ENCODE measurements around the gene TMEM196. TPM values are rescaled to one million over a fixed set of nuclear protein-coding genes. Genes with fewer than 3 reads are reported as not detected.
A peak's percentile ranks its signal among the peaks of the same experiment; 100 is the strongest.

The TMEM196 gene
- total and polyA plus RNA-seq, 2 donors (not counting 3 experiments of a cell fraction or from before 2014, with no cell fraction given) = not detected

- TF ChIP-seq CTCF (IDR thresholded peaks at IDR 0.05; ENCODE audit: extremely low read depth in 1 of 2, insufficient read depth in 1 of 2, low read depth in 1 of 2, low read length in 2 of 2) (peak; percentile 25 to 46), MAX (IDR thresholded peaks at IDR 0.05; ENCODE audit: insufficient read depth, insufficient read length) (no peak), POLR2AphosphoS5 (IDR thresholded peaks at IDR 0.05; ENCODE audit: insufficient read depth, low read depth, low read length) (no peak)
- Histone ChIP-seq H3K9me3 (replicated peaks; ENCODE audit: control insufficient read depth, insufficient read depth, low read length) (no peaks in the 10 kb centered on the region), H3K36me3 (ENCODE audit: control insufficient read depth in 2 of 2, extremely low read depth in 1 of 2, insufficient read depth in 2 of 2, low read length in 2 of 2) (no peaks in the 10 kb centered on the region), H3K27me3 (ENCODE audit: control insufficient read depth in 2 of 2, insufficient read depth in 2 of 2, low read length in 2 of 2) (peaks cover 1 to 12% of the 10 kb centered on the region in 2 experiments), H3K4me2 (ENCODE audit: insufficient read depth, low read length) (no peak overlapping the region), H3K79me2 (ENCODE audit: control insufficient read depth, insufficient read depth, low read length) (no peaks in the 10 kb centered on the region), H3K4me1 (ENCODE audit: control insufficient read depth, extremely low read depth, insufficient read depth, low read length) (no peaks in the 10 kb centered on the region), H3K9ac (replicated peaks; ENCODE audit: extremely low read depth, insufficient read depth, low read length) (no peak overlapping the region), H3K4me3 (replicated peaks in 1 of 3; ENCODE audit: insufficient read depth in 1 of 3, low read depth in 1 of 3, low read length in 3 of 3) (no peak overlapping the region), H3K27ac (ENCODE audit: insufficient read depth, low read depth, low read length) (no peak overlapping the region), H3K9me1 (replicated peaks; ENCODE audit: control insufficient read depth, extremely low read depth, insufficient read depth, low read length) (no peaks in the 10 kb centered on the region), H2AFZ (ENCODE audit: low read depth, low read length) (no peak overlapping the region), H4K20me1 (replicated peaks; ENCODE audit: control insufficient read depth, extremely low read depth, insufficient read depth, low read length) (no peaks in the 10 kb centered on the region)
- no TSS peak for BruUV-seq (replicated peaks)
- CTCF ChIA-PET = interaction anchor here (0.6 to 4.8 kb wide), 109 partner anchors 9 to 1760 kb away, joined by 3 to 302 read pairs (median 4); partner anchors contain the start of genes ITGB8 and POLR1F
- POLR2A ChIA-PET = no interaction called here
- dilution Hi-C loops (cut with MboI; ENCODE audit: extremely low pct_ligation_motif_present, low sequenced_read_pairs) = no loop called here
- FAIRE-seq (no peak), DNase-seq (ENCODE audit: low read depth, low spot score) (peak; percentile 43)
- intact Hi-C loops (cut with micrococcal nuclease) = loop anchor here (1.0 to 2.0 kb wide), 5 partner anchors 424 to 900 kb away; no protein-coding TSS in a partner anchor
Measured at GRCh38 chr7:19747740-19748339, 25.6 kb downstream of the TMEM196 start.

GRCh38 chr7:19744075-19744474 lies 29.3 kb downstream of the TMEM196 start:
- POLR2A ChIA-PET = no interaction called here
- no peak for TF ChIP-seq POLR2A (IDR thresholded peaks at IDR 0.05; ENCODE audit: low read depth, low read length)
- TF ChIP-seq CTCF (IDR thresholded peaks at IDR 0.05; ENCODE audit: extremely low read depth in 1 of 2, insufficient read depth in 1 of 2, low read depth in 1 of 2, low read length in 2 of 2) = no peak
- TF ChIP-seq POLR2AphosphoS5 (IDR thresholded peaks at IDR 0.05; ENCODE audit: insufficient read depth, low read depth, low read length) = no peak
- no peak for TF ChIP-seq GATA2 (IDR thresholded peaks at IDR 0.05; ENCODE audit: insufficient read depth, insufficient read length, low read depth, low read length)
- TF ChIP-seq FOS (IDR thresholded peaks at IDR 0.05; ENCODE audit: borderline replicate concordance, insufficient read depth, low read length) = no peak
- no peak for TF ChIP-seq MAX (IDR thresholded peaks at IDR 0.05; ENCODE audit: insufficient read depth, insufficient read length)
- TF ChIP-seq MYC (IDR thresholded peaks at IDR 0.05; ENCODE audit: low read depth, low read length) = no peak
- no peak for TF ChIP-seq JUN (IDR thresholded peaks at IDR 0.05; ENCODE audit: borderline replicate concordance, insufficient read depth, insufficient read length, low read depth)
- TF ChIP-seq EZH2 (IDR thresholded peaks at IDR 0.05; ENCODE audit: borderline replicate concordance, low read depth, low read length, severe bottlenecking) = no peak
- no TSS peak for BruUV-seq (replicated peaks)
- Histone ChIP-seq H3K36me3 (ENCODE audit: control insufficient read depth in 2 of 2, extremely low read depth in 1 of 2, insufficient read depth in 2 of 2, low read length in 2 of 2) (no peaks in the 10 kb centered on the region), H3K4me3 (replicated peaks in 1 of 3; ENCODE audit: insufficient read depth in 1 of 3, low read depth in 1 of 3, low read length in 3 of 3) (no peak overlapping the region), H2AFZ (ENCODE audit: low read depth, low read length) (no peak overlapping the region), H3K79me2 (ENCODE audit: control insufficient read depth, insufficient read depth, low read length) (no peaks in the 10 kb centered on the region), H3K9me1 (replicated peaks; ENCODE audit: control insufficient read depth, extremely low read depth, insufficient read depth, low read length) (no peaks in the 10 kb centered on the region), H3K9me3 (replicated peaks; ENCODE audit: control insufficient read depth, insufficient read depth, low read length) (no peaks in the 10 kb centered on the region), H3K4me2 (ENCODE audit: insufficient read depth, low read length) (no peak overlapping the region), H4K20me1 (replicated peaks; ENCODE audit: control insufficient read depth, extremely low read depth, insufficient read depth, low read length) (no peaks in the 10 kb centered on the region), H3K9ac (replicated peaks; ENCODE audit: extremely low read depth, insufficient read depth, low read length) (no peak overlapping the region), H3K27ac (ENCODE audit: insufficient read depth, low read depth, low read length) (no peak overlapping the region), H3K4me1 (ENCODE audit: control insufficient read depth, extremely low read depth, insufficient read depth, low read length) (no peaks in the 10 kb centered on the region), H3K27me3 (ENCODE audit: control insufficient read depth in 2 of 2, insufficient read depth in 2 of 2, low read length in 2 of 2) (peaks cover 2 to 25% of the 10 kb centered on the region in 2 experiments)
- no peak for DNase-seq (ENCODE audit: low read depth, low spot score)
- dilution Hi-C loops (cut with MboI; ENCODE audit: extremely low pct_ligation_motif_present, low sequenced_read_pairs) = no loop called here
- no peak for FAIRE-seq
- intact Hi-C loops (cut with micrococcal nuclease) = no loop called here
- CTCF ChIA-PET = interaction anchor here (1.5 to 4.8 kb wide), 4 partner anchors 30 to 908 kb away, joined by 3 to 280 read pairs (median 7); no protein-coding TSS in a partner anchor
